EH (cell line): ENCODE results near the gene FAM89A.
A peak's percentile ranks its signal among the peaks of the same experiment; 100 is the strongest.

ENCODE experiments used
- DNase-seq: peaks from one replicate; pipeline ENCODE4 v3.0.0-alpha.2; 2015; ENCODE audit warnings: low read depth

FAM89A gene

DNA sequence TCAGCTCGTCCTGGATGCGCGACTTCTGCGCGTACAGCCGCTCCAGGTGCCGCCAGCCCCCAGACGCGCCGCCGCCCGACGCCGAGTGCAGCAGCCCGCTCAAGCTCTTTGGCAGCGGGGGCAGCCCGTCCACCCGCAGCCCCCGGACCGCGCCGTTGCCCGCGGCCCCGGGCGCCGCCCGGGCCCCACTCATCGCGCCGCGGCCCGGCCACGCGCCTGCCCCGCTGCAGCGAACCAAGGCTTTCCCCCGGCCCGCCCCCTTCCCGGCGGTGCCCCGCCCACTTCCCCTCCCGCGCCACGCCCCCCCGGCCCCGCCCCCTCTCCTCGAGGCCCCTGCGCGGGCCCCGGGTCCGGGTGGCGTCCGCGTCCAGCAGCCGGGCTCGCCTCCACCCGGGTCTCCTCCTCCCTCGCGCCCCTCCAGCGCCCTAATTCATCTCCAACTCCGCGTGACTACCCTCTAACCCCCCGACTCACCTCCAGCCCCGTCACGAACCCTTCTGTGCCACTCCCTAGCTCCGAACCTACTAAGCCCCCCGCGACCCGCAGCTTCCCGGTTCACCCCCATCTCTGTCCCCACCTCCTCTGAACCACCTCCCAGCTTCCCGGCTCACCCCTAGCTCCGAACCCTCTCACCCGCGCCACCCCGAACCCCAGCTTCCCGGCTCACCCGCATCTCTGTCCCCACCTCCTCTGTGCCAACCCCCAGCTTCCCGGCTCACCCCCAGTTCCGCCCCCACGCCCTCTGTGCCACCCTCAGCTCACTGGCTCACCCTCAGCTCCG, at the start of gene FAM89A:
Gene FAM89A (minus strand): TSS at position 236 of the 781 bp plus-strand sequence. CDS start 43 bp downstream, at position 193.
- peak; percentile 48 for DNase-seq

DNA sequence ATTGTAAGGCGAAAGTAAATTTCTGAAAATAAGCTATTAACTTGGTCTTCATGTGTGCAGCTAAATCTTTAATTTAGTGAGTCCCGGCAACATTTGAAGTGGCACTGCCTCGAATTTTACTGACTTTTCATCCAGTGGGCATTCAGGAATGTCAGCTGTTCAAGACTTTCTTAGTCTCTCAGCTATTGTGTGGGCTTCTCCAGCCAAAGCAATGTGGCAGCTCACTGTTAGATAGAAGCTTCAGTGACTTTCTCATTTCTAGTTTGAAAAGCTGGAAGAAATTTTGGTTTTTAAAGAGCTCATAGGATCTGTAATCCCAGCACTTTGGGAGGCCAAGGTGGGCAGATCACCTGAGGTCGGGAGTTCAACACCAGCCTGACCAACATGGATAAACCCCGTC, 44.3 kb upstream of the FAM89A start:
- no peak for DNase-seq

GRCh38 chr1:231079163-231079562, 39.1 kb upstream of the FAM89A start:
- DNase-seq, result no peak

GRCh38 chr1:231078250-231078649, 38.2 kb upstream of the FAM89A start:
- DNase-seq, result no peak

- no peak for DNase-seq
These were observed 36.7 kb upstream of the FAM89A start for GRCh38 chr1:231076802-231077201.

GRCh38 chr1:231075497-231075896, 35.4 kb upstream of the FAM89A start:
- DNase-seq, result no peak

- no peak for DNase-seq
These were observed 35.0 kb upstream of the FAM89A start for GRCh38 chr1:231075020-231075419.

GRCh38 chr1:231074046-231074445, 34.0 kb upstream of the FAM89A start:
- no peak for DNase-seq

GRCh38 chr1:231073331-231073730, 33.3 kb upstream of the FAM89A start:
- no peak for DNase-seq

- no peak for DNase-seq
These were observed 32.5 kb upstream of the FAM89A start for GRCh38 chr1:231072502-231073094.

- DNase-seq, result no peak
These were observed 32.0 kb upstream of the FAM89A start for GRCh38 chr1:231072041-231072440.

GRCh38 chr1:231070758-231071444, 30.8 kb upstream of the FAM89A start:
- DNase-seq, result no peak

GRCh38 chr1:231069333-231069732, 29.3 kb upstream of the FAM89A start:
- no peak for DNase-seq

DNA sequence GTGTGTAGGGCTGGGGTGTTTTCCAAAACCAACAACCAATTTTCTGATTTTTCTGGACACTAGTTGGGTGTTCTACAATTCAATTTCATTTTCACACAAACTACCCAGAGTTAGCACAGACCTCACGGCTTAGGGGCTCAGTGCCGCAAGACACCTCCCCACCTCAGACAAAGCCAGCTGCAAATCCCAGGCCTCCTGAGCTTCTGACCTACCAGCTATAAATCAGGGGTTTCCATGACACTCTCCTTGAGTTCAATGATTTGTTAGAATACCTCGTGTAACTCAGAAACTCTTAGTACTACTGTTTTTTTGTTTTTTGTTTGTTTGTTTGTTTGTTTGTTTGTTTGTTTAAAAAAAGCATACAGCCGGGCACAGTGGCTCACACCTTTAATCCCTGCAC, 28.7 kb upstream of the FAM89A start:
- no peak for DNase-seq

DNA sequence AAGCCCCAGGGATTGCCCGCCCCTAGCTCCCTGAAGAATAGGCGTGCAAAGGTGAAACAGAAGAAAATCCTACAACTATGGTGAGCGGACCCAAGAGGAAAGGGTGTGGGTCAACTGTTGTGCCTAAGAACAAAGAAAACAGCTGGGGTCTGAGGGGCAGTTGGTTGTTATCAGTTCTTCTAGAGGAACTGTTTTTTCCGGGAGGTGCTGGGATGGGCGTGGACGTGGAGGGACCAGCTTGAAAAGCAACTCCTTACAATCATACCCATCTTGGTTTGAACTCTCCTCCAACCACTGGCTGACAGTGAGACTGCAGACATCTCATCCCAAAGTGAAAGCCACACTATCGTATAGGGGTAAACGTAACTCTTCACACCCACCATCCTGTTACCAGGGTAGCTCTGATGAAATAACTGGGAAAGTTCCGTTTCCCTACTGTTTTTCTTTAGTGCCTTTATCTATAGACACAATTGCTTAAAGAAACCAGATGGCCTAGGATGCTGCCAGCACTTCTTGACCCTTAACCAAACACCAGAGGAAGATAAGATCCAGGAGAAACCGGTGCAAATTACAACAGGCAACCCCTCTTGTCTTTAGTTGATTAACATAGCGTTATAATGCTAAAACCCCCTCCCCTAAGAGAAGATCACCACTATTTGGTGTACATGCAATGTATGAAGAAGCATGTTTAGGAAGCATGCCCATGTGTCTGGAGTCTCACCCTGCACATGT, 25.6 kb upstream of the FAM89A start:
- DNase-seq, result no peak

DNA sequence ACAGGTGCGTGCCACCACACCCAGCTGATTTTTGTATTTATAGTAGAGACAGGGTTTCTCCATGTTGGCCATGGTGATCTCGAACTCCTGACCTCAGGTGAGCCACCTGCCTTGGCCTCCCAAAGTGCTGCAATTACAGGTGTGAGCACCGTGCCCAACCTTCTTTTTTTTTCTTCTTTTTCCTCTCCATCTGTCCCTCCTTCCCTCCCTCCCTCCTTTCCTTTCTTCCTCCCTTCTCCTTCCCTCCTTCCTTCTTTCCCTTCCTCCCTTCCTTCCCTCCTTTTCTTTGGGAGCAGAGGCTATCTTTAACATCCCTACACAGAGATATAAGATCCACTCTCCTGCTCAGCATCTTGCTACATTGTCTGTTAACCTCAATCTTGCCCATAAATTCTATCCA, 24.4 kb upstream of the FAM89A start:
- DNase-seq, result no peak

DNA sequence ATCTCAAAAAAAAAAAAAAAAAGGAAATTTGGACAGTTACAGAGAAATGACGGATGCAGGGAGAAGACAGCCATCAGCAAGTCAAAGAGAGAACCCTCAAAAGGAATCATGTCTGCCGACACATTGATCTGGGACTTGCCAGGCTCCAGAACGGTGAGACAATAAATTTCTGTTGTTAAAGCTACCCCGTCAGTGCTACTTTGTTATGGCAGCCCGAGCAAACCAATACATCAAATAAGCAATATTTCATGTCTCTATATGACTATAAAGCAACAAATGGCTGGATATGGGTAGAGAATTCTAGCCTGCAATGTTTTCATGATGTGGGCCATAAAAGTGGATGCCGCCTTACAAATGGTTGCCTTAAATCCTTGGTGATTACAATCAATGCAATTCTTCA, 23.3 kb upstream of the FAM89A start:
- DNase-seq, result no peak

GRCh38 chr1:231062500-231063270, 22.6 kb upstream of the FAM89A start:
- DNase-seq, result peak; percentile 63

DNA sequence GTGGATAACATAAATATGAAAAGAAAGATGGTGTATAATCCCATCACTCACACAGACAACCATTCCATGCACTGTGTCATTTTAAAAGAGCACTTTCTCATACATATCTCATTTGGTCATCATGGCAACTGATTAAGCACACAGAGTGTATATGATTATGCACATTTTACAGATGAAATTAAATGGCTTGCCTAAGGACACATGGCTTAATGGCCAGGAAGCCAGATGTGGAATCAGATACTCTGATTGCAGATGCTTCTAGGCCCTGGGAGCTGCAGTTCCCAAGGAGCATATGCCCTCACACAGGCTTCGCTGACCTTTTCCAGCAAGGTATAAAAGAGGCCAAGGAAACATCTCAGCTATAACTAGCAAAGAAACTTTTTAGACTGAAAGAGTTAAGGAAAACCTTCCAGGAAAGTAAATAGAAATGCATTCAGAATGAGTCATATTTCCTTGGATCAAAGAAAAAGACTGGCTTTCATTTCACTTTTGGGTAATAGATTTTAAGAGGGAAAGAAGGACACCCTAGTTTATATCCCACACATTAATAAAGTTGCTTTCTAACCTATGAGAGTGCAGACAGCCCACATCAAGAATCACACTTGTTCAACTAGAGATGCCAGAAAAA, 19.6 kb upstream of the FAM89A start:
- peak; percentile 9 for DNase-seq

DNA sequence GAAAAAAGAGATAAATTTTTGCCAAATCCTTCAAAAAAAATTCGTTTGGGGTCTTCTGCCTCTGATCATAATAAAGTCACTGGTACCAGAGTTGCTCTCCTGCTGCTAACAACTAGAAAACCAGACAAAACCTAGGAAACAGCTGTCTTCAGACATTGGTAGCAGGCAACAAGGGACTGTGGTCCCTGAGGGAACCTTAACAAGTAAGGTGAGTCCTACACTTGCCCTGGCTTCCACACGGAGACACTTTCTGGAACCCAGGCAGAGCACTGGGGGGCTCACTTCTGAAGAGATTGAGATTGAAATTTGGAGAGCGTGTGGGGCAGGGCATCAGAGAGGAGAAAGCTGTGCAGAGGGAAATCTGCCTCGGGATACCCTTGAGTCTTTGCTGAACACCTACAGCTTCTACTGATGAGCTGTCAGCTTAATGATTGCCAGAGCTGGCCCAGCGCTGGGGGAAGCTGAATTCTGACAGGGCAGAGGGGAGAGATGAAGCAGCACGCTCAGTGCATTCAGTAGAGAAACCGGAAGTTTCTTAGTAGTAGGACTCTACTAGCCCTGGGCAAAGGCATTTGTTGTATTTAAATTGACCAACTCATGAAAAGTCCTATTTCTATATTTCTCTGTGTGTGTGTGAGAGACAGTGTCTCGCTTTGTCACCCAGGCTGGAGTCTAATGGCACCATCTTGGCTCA, 18.5 kb upstream of the FAM89A start:
- DNase-seq, result no peak

- no peak for DNase-seq
These were observed 17.4 kb upstream of the FAM89A start for GRCh38 chr1:231057410-231057809.
